ENCODE results near the gene MZT1.

The MZT1 gene

DNA sequence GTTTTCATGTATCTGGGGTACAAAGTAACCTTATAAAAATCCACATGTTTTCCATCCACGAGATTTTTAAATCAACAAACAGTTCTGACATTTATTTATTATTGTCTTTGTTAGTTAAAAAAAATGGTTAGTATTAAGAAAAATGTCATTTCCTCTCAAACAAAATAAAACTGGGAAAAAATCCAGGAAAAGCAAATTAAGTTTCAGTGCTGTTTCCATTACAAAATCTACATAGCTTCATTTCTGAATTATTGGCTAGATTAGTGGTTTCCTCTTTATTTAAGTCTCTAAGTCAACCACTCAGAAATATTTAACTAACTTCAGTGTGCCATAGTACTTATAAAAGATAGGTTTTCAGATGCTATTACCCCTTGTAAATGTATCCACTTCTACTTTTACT is 49.1 kb downstream of the MZT1 start:
- DNase-seq, result no peak

- DNase-seq, result no peak
Measured at GRCh38 chr13:72677431-72677830, 50.0 kb downstream of the MZT1 start.

DNA sequence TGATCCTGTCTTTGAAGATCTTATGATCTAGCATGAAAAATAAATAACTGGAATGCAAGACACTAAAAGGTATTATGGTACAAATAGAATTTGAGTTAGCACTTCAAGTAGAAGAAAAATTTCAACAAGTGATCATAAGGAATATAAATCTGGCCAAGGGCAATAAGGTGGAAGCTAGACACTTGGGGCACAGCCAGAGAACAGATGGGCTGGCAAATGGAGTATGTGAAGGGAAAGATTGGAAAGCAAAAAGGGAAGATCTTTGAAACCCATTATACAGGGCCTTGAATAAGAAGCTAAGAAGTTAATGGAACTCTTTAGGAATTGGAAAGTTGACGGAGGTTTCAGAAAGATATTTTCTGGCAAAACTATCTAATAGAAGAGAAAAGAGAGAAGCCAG is 61.0 kb downstream of the MZT1 start:
- DNase-seq, result no peak

- DNase-seq, result no peak
Measured at GRCh38 chr13:72662548-72662947, 64.9 kb downstream of the MZT1 start.
